HG03354 (cell line): ENCODE data around the gene LRCH1.
"Not testable (repeated sequence)": the region's sequence is repeated elsewhere in the genome, so short reads cannot be mapped to it uniquely, and the experiment has no call there.

Source experiments
- ATAC-seq: cut with Tn5 transposase; IDR thresholded peaks from one replicate; pipeline ENCODE4 v1.9.1; 2021; ENCODE audit warnings: mild to moderate bottlenecking; ENCODE audit not compliant: unreplicated experiment, poor library complexity, severe bottlenecking

LRCH1 gene

DNA sequence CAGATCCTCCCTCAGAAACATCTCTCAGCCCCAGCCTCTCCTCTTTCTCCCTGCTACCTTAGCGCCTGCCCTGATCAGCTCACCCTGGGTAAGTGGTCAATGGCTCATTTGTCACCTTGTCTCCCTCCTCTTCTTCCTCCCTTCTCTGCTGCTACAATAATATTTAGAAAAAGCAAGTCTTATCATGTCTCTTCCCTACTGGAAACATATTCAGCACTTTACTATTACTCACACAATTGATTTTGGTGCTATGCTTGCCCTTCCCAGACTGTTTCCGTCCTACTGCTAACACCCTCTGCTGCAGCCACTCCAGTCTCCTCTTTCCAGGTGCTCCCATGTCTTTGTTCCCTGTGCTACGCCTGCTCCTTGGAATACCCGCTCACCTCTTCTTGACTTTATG is 208.2 kb downstream of the LRCH1 start:
- ATAC-seq, result no peak

DNA sequence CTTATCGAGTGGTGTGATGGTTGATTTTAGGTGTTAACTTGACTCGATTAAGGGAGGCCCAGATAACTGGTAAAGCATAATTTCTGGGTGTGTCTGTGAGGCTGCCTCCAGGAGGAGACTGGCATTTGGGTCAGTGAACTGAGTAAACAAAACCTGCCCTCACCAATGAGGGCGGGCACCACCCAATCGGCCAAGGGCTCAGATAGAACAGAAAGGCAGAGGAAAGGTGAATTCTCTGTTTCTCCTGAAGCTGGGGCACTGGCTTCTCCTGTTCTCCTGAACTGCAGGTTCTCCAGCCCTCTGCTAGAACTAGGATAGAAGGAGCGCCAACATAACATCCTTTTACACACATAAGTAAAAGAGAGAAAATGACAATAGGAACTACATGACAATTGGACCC is 208.9 kb downstream of the LRCH1 start:
- no peak for ATAC-seq

DNA sequence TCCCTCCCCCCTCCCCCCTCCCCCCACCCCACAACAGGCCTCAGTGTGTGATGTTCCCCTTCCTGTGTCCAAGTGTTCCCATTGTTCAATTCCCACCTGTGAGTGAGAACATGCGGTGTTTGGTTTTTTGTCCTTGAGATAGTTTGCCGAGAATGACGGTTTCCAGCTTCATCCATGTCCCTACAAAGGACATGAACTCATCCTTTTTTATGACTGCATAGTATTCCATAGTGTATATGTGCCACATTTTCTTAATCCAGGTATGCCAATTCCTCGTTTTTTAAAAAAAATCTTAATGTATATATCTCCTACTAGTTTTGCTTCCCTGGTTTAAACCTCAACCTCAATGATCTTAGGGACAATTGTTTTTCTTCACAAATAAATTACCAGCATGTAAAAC is 217.0 kb downstream of the LRCH1 start:
- ATAC-seq, result not testable (repeated sequence)

DNA sequence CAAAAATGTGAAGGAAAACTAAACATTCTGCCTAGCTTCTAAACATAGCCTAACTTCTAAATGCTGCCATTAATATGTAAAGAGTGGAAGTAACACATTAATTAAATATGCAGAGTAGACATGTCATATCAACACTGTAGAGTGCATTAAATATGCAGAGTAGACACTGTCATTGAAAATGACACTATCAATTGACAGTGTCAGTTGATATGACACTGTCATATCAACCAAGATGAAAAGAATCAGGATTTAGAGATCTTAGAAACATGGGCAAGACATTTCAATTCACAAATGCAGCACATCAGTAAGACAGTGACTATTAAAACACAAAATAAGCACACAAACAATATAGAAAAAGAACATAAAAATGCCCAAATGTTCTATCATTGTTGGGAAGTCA is 218.7 kb downstream of the LRCH1 start:
- no peak for ATAC-seq

DNA sequence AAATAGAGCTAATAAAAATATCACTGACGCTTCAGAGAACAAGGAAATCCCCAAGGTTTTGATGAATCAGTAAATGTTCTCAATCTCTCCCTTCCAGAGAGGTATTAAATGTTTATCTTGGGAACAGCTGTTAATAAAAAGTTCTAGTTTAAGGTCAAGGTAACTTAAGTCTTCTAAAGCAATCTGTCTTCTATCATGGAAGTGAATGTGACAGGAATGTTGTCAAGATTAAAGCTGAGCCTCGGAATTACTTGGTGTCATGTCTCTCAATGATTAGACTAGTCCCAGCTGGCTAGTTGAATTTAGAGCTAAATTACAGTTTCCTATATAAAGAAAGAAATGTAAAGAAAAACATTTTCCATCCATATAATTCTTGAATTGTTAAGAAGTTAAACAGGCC is 220.6 kb downstream of the LRCH1 start:
- no peak for ATAC-seq

DNA sequence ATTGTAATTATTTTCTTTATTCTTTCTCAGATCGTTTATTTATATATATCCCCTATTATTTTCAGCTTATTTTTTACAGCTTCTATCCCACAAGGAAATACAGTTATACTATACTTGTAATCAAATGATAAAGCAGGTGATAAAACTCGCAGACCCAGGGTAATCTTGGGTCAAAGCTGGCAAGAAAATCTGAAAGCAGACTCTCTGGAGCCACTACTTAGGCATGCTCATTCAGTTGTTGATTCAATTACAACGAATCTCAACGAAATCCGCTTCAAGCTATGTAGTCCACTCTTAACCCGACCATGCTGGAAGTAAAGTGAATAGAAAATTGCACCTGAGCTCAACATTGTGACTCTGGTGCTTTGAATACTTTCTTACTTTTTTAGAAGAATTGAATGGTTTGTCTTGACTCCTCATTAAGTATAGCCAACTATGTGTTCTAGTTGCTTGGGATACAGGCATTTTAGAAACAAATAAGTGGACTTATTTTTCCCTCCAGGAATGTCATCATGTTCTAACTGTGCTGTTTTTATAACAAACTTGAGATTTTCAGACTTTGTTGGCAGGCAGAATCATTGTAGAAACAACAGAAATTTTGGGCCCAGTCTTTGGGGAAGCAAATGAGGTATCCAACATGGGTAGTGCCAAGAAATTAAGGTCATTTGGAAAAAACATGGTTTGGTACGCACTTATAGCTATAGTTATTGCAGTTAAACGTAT is 222.6 kb downstream of the LRCH1 start:
- no peak for ATAC-seq

DNA sequence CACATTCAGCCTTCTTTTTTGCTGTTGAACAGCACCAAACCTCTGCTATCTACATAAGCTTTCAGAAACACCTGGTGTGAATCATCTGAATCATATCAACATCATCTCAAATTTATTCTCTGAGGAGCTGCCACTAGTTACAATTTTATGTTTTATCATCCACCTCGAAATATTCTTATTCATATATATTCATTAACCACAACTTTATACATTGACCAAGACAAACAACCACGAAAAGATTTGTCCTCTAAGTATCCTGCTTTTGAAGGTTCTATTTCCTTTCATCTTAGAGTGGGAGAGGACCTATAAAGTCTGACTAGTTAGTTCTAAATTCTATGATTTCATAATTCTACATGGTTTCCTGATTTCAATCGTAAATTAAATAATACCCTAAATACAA is 225.1 kb downstream of the LRCH1 start:
- ATAC-seq, result no peak

DNA sequence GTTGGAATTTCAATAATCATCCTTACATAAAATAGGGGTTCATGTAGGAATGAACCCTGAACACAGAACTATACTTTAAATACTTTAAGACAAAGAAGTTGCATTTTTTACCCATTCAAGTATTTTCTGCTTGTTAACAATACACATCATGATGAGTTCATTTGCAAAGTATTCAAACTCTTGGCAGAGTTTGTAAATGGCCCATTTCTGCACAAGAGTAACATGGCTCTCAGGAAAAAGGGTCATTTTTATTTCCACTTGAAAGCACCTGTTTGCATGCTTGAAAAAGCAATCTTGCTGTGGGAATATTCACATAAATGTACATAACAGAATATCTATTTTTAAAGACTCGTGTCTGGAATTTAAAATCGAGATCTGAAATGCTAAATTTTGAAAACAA is 225.9 kb downstream of the LRCH1 start:
- ATAC-seq, result no peak

DNA sequence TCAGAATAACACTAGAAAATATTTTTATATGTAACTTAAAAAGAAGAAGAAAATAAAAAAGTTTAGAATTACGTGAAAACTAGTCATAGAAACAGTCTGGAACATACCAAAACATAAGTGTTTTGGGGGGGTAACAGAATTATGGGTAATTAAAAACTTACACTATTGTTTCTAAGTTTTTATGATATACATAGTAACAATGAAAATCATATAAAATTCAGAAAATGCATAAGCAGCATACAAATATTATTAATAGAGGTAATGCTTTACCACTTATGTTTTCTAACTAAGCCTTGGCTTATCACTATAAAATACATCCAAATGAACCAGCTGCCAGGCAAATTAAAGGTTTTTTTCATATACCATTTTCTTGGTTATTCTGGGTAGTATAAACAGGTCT is 229.1 kb downstream of the LRCH1 start:
- no peak for ATAC-seq

DNA sequence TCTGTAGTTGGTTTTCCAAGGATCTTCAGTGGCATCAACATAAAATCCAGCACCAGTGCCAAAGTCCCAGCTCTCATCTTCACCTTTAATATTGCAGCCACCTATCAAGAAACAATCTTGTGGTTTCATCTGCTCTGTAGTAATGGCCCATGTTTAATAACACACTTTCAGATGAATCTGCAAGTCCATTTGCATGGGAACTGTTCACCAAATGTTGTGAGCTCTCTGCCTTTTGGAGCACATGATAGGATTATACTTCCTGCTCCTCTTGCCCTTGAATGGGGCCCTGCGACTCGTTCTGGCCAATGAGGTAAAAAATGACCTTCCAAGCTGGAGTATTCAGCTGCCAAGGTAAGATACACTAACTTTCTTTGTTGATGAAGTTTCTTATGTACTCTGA is 229.7 kb downstream of the LRCH1 start:
- ATAC-seq, result no peak

DNA sequence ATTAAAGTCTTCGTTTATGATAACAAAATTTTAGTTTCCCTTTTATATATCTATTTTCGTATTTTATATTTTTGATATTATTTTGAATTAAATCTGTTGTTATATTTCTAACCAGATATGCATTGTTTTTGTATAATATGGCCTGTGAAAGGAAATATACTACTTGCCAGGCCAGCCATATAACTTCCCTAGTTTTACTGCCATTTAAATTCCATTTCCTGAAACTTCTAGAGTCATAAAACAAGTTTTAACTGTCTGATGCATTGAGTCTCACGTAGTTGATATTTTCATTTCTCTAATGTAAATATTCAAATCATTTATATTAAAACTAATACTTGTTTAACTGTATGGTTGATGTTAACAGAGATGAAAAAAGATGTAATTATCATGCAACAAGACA is 230.5 kb downstream of the LRCH1 start:
- no peak for ATAC-seq

DNA sequence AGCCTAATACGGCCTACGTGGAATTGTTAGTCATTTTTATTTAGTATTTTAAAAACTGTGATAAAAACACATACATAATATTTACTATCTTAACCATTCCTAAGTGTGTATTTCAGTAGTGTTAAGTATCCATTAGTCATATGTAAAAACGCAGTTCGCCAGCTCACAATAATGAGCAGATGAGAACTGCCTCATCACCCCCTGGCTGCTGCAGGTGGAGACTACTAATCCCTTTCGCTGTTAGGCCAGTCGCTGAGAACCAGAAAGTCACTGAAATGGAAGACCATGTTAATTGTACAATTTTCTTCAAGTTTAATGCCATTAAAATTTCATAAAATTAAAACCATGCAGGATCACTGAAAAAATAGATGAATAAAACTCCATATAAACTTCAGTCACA is 242.4 kb downstream of the LRCH1 start:
- no peak for ATAC-seq

DNA sequence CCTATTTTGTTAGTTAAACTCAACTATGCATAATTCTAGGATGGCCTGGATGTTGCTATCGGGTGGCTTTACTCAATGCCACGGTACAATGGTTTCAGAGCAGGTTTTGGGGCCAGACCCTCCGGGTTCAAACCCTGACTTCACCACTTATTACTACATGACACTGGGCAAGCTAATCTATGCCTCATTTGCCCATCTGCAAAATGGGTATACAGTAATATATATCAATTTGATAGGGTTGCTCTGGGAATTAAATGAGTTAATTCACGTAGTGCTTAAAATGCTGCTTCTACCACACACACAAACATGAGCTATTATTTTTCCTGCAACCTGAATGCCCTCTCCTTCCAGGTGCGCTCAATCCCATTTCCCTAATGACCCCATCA is 243.2 kb downstream of the LRCH1 start:
- no peak for ATAC-seq

DNA sequence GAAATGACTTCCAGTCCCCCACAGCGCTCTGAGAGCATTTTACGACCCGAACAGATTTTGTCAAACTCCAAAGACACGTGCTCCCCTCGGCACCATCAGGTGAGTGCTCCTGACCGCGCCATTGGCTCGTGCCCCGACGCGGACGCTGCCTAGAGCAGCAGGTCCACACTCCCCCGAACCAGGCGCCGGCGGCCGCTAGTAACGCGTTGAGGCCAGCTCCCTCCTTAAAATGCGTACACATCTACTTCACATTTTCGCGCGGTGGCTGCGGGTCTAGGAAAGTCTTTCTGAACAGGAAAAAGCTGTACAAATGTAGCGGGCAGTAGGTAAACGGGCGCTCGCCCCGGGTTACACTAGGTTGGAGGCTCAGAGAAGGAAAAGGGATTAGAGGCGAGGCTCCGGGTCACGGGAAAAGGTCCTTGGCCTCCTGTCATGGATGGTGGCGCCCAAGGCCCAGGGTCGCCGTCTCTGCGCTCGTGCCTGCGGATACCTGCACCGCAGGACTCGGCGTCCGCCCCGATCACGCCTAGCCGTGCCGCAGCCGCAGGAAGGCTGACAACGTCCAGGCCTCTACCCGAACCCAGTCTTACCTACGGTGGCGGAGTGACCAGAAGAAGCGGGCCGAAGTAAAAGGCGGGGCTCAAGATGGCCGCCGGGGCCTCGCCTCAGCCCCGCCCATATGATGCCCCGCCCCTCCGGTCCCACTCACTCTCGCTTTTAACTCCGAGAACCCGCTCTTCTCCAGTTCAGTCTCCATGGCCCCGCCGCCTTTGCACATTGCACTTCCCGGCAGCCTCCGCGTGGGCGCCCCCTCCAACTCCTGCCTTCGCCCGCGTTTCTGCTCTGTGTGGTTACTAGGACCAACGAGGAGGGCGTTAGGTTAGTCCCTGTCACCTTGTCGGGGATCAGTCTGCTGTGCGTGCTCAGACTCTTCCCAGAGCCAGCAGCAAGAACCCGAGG is 243.8 kb downstream of the LRCH1 start, which contains the start of gene ESD:
TSS of gene ESD (minus strand) at position 647 of the 960 bp plus-strand sequence. CDS start 5,748 bp downstream, outside the sequence.
- ATAC-seq, result peak; percentile 94

DNA sequence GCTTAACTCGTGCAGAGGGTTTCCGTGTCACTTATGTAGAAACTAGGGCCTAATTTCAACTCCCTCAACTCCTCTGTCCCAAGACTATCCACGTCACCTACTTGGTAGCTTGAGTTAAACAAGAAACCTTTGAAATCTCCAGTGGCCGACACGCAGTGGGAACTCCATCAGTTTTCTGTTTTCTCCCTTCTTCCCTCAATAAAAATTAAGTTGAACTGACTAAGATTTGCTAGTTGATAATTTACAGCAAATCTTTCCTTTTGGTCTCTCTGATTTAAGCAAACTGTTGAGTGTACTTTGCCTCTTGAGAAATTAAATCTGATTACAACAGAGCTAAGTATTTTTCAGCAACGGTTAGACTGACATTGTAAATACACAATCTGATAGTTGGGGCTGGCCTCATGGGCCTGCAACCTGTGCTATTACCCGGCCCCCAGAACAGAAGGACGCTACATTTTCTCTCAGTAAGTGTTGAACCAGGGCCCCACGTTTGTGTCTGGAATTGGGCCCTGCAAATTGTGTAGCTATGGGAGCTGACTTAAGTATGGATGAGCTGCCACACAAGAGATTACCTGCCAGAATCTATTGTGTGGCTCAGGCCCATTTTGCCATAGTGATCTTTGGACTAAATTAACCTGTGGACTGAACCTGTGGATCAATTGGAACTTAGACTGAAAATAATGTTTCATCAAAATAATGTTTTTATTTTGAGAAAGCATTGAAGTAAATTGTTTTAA is 244.7 kb downstream of the LRCH1 start:
- no peak for ATAC-seq

DNA sequence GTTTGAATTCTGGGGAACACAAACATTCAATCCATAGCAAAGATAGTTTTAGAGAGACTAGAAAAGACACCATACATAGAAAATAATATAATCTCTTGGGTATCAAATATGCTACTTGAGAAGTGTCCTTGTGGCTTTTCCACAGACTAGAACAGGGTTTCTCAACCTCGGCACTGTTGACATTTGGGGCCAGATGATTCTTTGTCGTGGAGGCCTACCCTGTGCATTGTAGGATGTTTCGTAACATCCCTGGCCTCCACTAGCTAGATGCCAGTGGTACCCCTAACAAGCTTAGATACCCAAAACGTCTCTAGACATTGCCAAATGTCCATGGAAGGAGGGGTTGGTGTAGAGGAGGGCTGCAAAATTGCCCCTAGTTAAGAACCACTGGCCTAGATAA is 246.2 kb downstream of the LRCH1 start:
- no peak for ATAC-seq

DNA sequence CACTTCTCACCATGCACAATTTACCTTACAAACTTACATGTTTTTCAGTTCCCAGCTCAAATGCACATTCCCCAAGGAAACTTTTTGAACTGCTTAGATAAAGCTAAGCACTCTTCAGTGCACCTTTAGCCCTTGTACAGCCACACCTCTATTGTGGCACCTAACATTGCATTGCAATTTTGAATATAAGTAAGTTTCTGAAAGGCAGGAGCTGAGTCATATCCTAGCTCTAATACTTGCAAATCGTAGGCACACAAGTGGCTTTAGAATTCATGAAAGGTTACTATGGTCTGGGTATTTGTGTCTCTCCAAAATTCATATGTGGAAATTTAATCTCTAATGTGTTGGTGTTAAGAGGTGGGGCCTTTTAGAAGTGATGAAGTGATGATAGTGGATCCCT is 248.9 kb downstream of the LRCH1 start:
- no peak for ATAC-seq
